ENCODE measurements around the gene PARVB. TPM values are rescaled to one million over a fixed set of nuclear protein-coding genes. Genes with fewer than 3 reads are reported as not detected.

PARVB gene
- total and polyA plus RNA-seq, 2 of the 8 experiments (the other 6 are each of a cell fraction or from before 2014, with no cell fraction given), result 14.5 to 18.6 TPM

DNA sequence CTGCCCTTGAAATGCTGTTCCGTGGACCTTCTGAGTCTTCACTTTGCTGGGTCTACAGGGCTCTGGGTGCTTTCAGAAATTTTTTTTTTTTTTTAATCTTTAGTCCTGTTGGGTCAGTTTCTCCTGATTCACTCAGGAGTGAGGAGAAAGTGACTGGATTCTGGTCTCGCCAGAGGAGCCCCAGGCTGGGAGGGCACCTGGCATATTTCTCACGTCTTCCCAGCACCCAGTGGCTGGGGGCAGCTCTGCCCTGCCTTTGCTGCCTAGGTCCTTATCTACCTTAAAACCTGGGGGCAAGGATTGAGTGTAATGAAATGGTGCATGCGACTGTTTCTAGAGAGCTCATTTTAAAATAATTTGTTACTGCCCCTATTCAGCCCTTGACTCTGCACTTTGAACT lies 45.5 kb upstream of the PARVB start (continued):
- TF ChIP-seq MAX (IDR thresholded peaks at IDR 0.05) (no peak), SIRT6 (IDR thresholded peaks at IDR 0.05; ENCODE audit: low read length) (no peak), GABPA (IDR thresholded peaks at IDR 0.05; ENCODE audit: borderline replicate concordance, insufficient read depth, low read length) (no peak)
